Endodermal cell (in vitro differentiated cells): ENCODE data around the gene BARX1. TPM values are rescaled to one million over a fixed set of nuclear protein-coding genes. Genes with fewer than 3 reads are reported as not detected.

Experiments used
- DNase-seq: peaks from one replicate; pipeline ENCODE4 v3.0.0-alpha.2; 2017
- H3K27ac ChIP-seq: 2 replicates; pipeline ENCODE4 v1.5.1; 2013; ENCODE audit warnings: mild to moderate bottlenecking, low read depth, low read length, moderate library complexity
- H3K27me3 ChIP-seq: 2 replicates; pipeline ENCODE4 v1.6.1; 2013; ENCODE audit warnings: mild to moderate bottlenecking, low read length, moderate library complexity; ENCODE audit not compliant: insufficient read depth, control insufficient read depth, poor library complexity, severe bottlenecking
- H3K36me3 ChIP-seq: 2 replicates; pipeline ENCODE4 v1.7.0; 2013; ENCODE audit warnings: mild to moderate bottlenecking, low read length, moderate library complexity; ENCODE audit not compliant: control insufficient read depth, insufficient read depth
- H3K4me1 ChIP-seq: one replicate; pipeline ENCODE4 v1.7.0; 2013; ENCODE audit warnings: low read length; ENCODE audit not compliant: control insufficient read depth, insufficient read depth
- H3K4me3 ChIP-seq: 2 replicates; pipeline ENCODE4 v1.5.1; 2013; ENCODE audit warnings: mild to moderate bottlenecking, low read length, moderate library complexity
- H3K9ac ChIP-seq: 2 replicates; pipeline ENCODE4 v1.6.1; 2013; ENCODE audit warnings: mild to moderate bottlenecking, low read length, moderate library complexity; ENCODE audit not compliant: poor library complexity, severe bottlenecking; ENCODE audit errors: extremely low read depth
- H3K9me3 ChIP-seq: 2 replicates; pipeline ENCODE4 v1.6.1; 2013; ENCODE audit warnings: mild to moderate bottlenecking, low read length, moderate library complexity; ENCODE audit not compliant: control insufficient read depth
- H3K27ac Mint-ChIP-seq: 2 replicates; pipeline ENCODE4 v1.8.0; 2020; ENCODE audit warnings: mixed read lengths
- H3K27me3 Mint-ChIP-seq: 2 replicates; pipeline ENCODE4 v1.8.0; 2021; ENCODE audit warnings: mild to moderate bottlenecking, mixed read lengths; ENCODE audit not compliant: insufficient read depth
- H3K36me3 Mint-ChIP-seq: 2 replicates; pipeline ENCODE4 v1.8.0; 2020; ENCODE audit warnings: low read depth, mixed read lengths
- H3K4me1 Mint-ChIP-seq: 2 replicates; pipeline ENCODE4 v1.8.0; 2020; ENCODE audit warnings: mixed read lengths
- H3K4me3 Mint-ChIP-seq: 2 replicates; pipeline ENCODE4 v1.8.0; 2020; ENCODE audit warnings: mild to moderate bottlenecking, moderate library complexity, mixed read lengths
- H3K9me3 Mint-ChIP-seq: 2 replicates; pipeline ENCODE4 v1.8.0; 2020; ENCODE audit warnings: mild to moderate bottlenecking, mixed read lengths
- CTCF ChIP-seq: fragments of 200-600 bp; sonication (generic); conservative IDR thresholded peaks from 2 replicates; pipeline ENCODE4 v1.5.0; 2021; ENCODE audit warnings: antibody characterized with exemption, mild to moderate bottlenecking
- WGBS, 2 experiments: methylation state at CpG; one replicate each; pipeline versions ENCODE4 v1.1.5 to v1.1.7; 2013; ENCODE audit warnings: missing lambda C conversion rate in 2 of 2, mixed read lengths in 1 of 2; ENCODE audit not compliant: insufficient coverage in 1 of 2, insufficient read length in 1 of 2; 5-methylcytosine and 5-hydroxymethylcytosine counted together
- total RNA-seq, 2 donors: library from RNA; stranded (reverse); fragmentation: NEBNext Ultra II Directional in 1 of 2; extraction: Animal tissue kit (Norgen Biotek cat#: 25700) in 1 of 2; gene quantifications; 2 replicates in 1 of 2; 3 replicates in 1 of 2; pipeline ENCODE4 v1.2.1, GENCODE V29; 2021

BARX1 gene
- total RNA-seq, 2 donors from 2014 or later = 0.35 TPM; not detected in 1

GRCh38 chr9:93949073-93949693, 6.0 kb downstream of the BARX1 start:
- Mint-ChIP-seq H3K27me3 (peaks cover 99% of the 10 kb centered on the region), H3K9me3 (peaks cover 3% of the 10 kb centered on the region), H3K4me1 (peaks cover 29% of the 10 kb centered on the region), H3K4me3 (peak overlapping the region; percentile 50), H3K36me3 (no peaks in the 10 kb centered on the region), H3K27ac (no peak overlapping the region)
- H3K4me1 ChIP-seq = peaks cover 8% of the 10 kb centered on the region
- H3K36me3 ChIP-seq = no peaks in the 10 kb centered on the region
- H3K27ac ChIP-seq = no peak overlapping the region
- DNase-seq = peak; percentile 85
- WGBS, 2 experiments = 1 to 9% methylated on average over 11 to 32 of the region's 32 CpGs
- no peak for TF ChIP-seq CTCF
- H3K4me3 ChIP-seq = no peak overlapping the region
- H3K9me3 ChIP-seq = peaks cover 5% of the 10 kb centered on the region
- H3K27me3 ChIP-seq = peaks cover 100% of the 10 kb centered on the region
- no peak overlapping the region for H3K9ac ChIP-seq

GRCh38 chr9:93948441-93949072, 6.6 kb downstream of the BARX1 start:
- WGBS, 2 experiments = 1 to 2% methylated on average over 10 to 40 of the region's 40 CpGs
- DNase-seq = no peak

DNA sequence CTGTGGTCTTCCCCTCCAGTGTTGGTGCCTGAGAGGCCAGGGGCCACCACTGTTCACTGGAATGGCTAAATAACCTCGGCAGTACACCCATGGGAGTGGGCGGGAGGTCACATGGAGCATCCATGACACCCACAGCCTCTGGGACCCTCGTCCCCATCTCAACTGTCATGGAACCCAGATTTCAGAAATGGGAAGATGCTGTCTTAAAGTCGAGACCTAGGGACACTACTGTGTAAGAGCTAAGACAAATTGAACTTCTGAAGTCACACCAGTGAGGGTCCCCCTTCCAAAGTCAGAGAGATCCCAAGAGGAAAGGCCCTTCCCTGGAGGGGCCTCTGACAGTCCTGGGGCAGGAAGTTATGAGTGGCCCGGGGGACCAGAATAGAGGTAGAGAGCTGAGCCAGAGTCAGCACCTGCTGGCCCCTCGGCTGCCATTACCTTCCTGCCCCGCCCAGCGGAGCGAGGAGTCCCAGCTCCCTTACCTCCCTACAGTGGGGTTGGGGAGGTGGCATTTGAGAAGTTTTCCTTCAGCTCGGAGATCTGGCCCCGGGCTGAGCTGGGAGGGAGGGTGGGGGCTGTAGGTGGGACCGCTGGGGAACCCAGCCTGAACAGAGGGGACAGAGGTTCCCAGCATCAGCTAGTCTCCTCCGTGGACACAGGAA, 7.6 kb downstream of the BARX1 start:
- H3K4me1 ChIP-seq = peaks cover 4% of the 10 kb centered on the region
- Mint-ChIP-seq H3K36me3 (no peaks in the 10 kb centered on the region), H3K4me1 (peaks cover 21% of the 10 kb centered on the region), H3K27ac (no peak overlapping the region), H3K9me3 (peaks cover 3% of the 10 kb centered on the region), H3K27me3 (peaks cover 99% of the 10 kb centered on the region), H3K4me3 (no peak overlapping the region)
- peaks cover 100% of the 10 kb centered on the region for H3K27me3 ChIP-seq
- no peak overlapping the region for H3K27ac ChIP-seq
- DNase-seq = peak; percentile 68
- H3K4me3 ChIP-seq = no peak overlapping the region
- WGBS, 2 experiments = 25 to 27% methylated on average over 2 to 13 of the region's 13 CpGs
- no peak overlapping the region for H3K9ac ChIP-seq
- H3K9me3 ChIP-seq = peaks cover 5% of the 10 kb centered on the region
- TF ChIP-seq CTCF = no peak
- no peaks in the 10 kb centered on the region for H3K36me3 ChIP-seq

More at GRCh38 chr9:93948441-93949072, 6.6 kb downstream of the BARX1 start:
- peaks cover 99% of the 10 kb centered on the region for H3K27me3 Mint-ChIP-seq
- Histone ChIP-seq H3K9me3 (peaks cover 5% of the 10 kb centered on the region), H3K4me3 (no peak overlapping the region), H3K36me3 (no peaks in the 10 kb centered on the region), H3K27ac (no peak overlapping the region), H3K4me1 (peaks cover 8% of the 10 kb centered on the region), H3K27me3 (peaks cover 100% of the 10 kb centered on the region), H3K9ac (no peak overlapping the region)
- H3K27ac Mint-ChIP-seq = no peak overlapping the region
- no peaks in the 10 kb centered on the region for H3K36me3 Mint-ChIP-seq
- peak overlapping the region; percentile 50 for H3K4me3 Mint-ChIP-seq
- H3K4me1 Mint-ChIP-seq = peaks cover 26% of the 10 kb centered on the region
- TF ChIP-seq CTCF = no peak
- H3K9me3 Mint-ChIP-seq = peaks cover 3% of the 10 kb centered on the region
